IPS DF 19.7 (cell line): ENCODE results near the gene PRKCD.

Experiments used
- DNase-seq: peaks from one replicate; pipeline ENCODE4 v3.0.0-alpha.2; 2013; ENCODE audit warnings: low read depth, low spot score

The PRKCD gene

GRCh38 chr3:53155760-53156159, 5.2 kb upstream of the PRKCD start:
- no peak for DNase-seq

- no peak for DNase-seq
Measured at GRCh38 chr3:53156368-53156834, 4.6 kb upstream of the PRKCD start.

GRCh38 chr3:53157974-53158580, 2.9 kb upstream of the PRKCD start:
- no peak for DNase-seq

- DNase-seq: no peak
Measured at GRCh38 chr3:53158765-53159155, 2.2 kb upstream of the PRKCD start.

- no peak for DNase-seq
Measured at GRCh38 chr3:53159156-53160060, 1.6 kb upstream of the PRKCD start.

- DNase-seq: no peak
Measured at GRCh38 chr3:53160061-53160659, 849 bp upstream of the PRKCD start.

GRCh38 chr3:53161450-53161819, 426 bp downstream of the PRKCD start:
- DNase-seq: no peak

GRCh38 chr3:53161820-53162671, 1.0 kb downstream of the PRKCD start:
- no peak for DNase-seq

- DNase-seq: no peak
Measured at GRCh38 chr3:53162672-53163443, 1.8 kb downstream of the PRKCD start.

- DNase-seq: no peak
Measured at GRCh38 chr3:53163444-53164387, 2.7 kb downstream of the PRKCD start.

GRCh38 chr3:53164911-53165310, 3.9 kb downstream of the PRKCD start:
- no peak for DNase-seq

GRCh38 chr3:53166206-53166605, 5.2 kb downstream of the PRKCD start:
- DNase-seq: no peak

GRCh38 chr3:53166781-53167291, 5.8 kb downstream of the PRKCD start:
- no peak for DNase-seq

- no peak for DNase-seq
Measured at GRCh38 chr3:53167418-53168174, 6.6 kb downstream of the PRKCD start.

GRCh38 chr3:53168175-53168923, 7.3 kb downstream of the PRKCD start:
- DNase-seq: no peak

GRCh38 chr3:53169045-53169831, 8.2 kb downstream of the PRKCD start:
- DNase-seq: no peak

- no peak for DNase-seq
Measured at GRCh38 chr3:53169832-53170324, 8.9 kb downstream of the PRKCD start.
